Measurements from ENCODE around the gene STK11IP.

GRCh38 chr2:219622472-219622871 lies 24.8 kb downstream of the STK11IP start:
- TF ChIP-seq CTCF (IDR thresholded peaks at IDR 0.05; ENCODE audit: insufficient read depth, low read length), result no peak
- TF ChIP-seq POLR2AphosphoS5 (IDR thresholded peaks at IDR 0.05; ENCODE audit: low read depth), result no peak
- no peak for TF ChIP-seq REST (IDR thresholded peaks at IDR 0.05; ENCODE audit: insufficient replicate concordance, low read depth)
- no peak for TF ChIP-seq GABPA (IDR thresholded peaks at IDR 0.05; ENCODE audit: low read depth)
